ENCODE data around the gene PLEKHG3.

PLEKHG3 gene

DNA sequence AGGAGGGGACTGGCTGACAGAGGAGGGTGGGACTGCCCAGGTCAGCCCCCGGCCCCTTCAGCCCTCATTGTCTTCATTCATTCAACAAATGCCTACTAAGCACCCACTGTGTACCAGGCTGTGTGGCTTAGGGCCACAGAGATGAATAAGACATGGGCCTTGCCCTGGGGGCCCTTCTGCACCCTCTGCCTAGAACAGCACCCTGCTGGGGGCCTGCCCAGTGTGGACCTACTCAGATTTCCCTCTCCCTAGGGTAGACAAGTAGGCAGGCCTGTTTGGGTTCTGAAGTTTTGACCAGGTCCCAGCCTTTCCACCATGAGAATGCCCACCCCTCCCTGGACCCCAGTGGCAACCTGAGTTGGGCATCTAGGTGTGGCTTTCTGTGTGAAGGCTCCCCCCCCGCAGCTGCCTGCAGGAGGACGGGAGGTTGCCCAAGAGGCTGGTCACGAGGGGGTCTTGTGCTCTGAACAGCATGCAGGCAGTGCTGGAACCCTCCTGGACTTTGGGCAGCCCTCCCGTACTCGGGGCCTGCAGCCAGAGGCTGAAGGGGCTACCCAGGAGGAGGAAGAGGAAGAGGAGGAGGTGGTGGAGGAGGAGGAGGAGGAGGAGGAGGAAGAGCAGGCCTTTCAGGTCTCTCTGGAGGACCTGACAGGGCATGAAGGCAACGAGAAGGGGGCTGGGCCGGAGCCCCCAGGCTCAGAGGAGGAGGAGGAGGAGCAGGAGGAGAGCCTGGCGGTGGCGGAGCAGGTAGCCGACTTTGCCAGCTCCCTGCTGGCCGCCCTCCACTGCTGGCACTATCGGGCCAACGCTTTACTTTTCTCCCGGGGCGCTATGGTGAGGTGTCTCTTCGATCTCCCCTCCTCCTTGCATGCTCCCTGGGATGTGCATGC lies 33.4 kb downstream of the PLEKHG3 start:
- in situ Hi-C loops (cut with HindIII; ENCODE audit: low sequenced_read_pairs), result no loop called here
- H3K4me3 ChIP-seq (ENCODE audit: low read depth, low read length), result no peak overlapping the region
- DNase-seq (ENCODE audit: low read depth, low spot score), result no peak
- TF ChIP-seq, protein P1, sequence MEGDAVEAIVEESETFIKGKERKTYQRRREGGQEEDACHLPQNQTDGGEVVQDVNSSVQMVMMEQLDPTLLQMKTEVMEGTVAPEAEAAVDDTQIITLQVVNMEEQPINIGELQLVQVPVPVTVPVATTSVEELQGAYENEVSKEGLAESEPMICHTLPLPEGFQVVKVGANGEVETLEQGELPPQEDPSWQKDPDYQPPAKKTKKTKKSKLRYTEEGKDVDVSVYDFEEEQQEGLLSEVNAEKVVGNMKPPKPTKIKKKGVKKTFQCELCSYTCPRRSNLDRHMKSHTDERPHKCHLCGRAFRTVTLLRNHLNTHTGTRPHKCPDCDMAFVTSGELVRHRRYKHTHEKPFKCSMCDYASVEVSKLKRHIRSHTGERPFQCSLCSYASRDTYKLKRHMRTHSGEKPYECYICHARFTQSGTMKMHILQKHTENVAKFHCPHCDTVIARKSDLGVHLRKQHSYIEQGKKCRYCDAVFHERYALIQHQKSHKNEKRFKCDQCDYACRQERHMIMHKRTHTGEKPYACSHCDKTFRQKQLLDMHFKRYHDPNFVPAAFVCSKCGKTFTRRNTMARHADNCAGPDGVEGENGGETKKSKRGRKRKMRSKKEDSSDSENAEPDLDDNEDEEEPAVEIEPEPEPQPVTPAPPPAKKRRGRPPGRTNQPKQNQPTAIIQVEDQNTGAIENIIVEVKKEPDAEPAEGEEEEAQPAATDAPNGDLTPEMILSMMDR (IDR thresholded peaks at IDR 0.05; ENCODE audit: low read depth, low read length), result no peak

GRCh38 chr14:64738281-64738804 lies 34.1 kb downstream of the PLEKHG3 start:
- no peak overlapping the region for H3K4me3 ChIP-seq (ENCODE audit: low read depth, low read length)
- TF ChIP-seq, protein P1 (IDR thresholded peaks at IDR 0.05; ENCODE audit: low read depth, low read length), result no peak
- in situ Hi-C loops (cut with HindIII; ENCODE audit: low sequenced_read_pairs), result no loop called here
- DNase-seq (ENCODE audit: low read depth, low spot score), result no peak

DNA sequence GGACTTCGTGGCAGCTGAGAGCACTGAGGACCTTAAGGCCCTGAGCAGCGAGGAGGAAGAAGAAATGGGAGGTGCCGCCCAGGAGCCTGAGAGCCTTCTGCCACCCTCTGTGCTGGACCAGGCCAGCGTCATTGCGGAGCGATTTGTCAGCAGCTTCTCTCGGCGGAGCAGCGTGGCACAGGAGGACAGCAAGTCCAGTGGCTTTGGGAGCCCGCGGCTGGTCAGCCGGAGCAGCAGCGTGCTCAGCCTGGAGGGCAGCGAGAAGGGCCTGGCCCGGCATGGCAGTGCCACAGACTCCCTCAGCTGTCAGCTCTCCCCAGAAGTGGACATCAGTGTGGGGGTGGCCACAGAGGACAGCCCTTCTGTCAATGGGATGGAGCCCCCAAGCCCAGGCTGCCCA lies 37.0 kb downstream of the PLEKHG3 start:
- H3K4me3 ChIP-seq (ENCODE audit: low read depth, low read length), result no peak overlapping the region
- no peak for DNase-seq (ENCODE audit: low read depth, low spot score)
- TF ChIP-seq, protein P1 (IDR thresholded peaks at IDR 0.05; ENCODE audit: low read depth, low read length), result no peak
- in situ Hi-C loops (cut with HindIII; ENCODE audit: low sequenced_read_pairs), result no loop called here

DNA sequence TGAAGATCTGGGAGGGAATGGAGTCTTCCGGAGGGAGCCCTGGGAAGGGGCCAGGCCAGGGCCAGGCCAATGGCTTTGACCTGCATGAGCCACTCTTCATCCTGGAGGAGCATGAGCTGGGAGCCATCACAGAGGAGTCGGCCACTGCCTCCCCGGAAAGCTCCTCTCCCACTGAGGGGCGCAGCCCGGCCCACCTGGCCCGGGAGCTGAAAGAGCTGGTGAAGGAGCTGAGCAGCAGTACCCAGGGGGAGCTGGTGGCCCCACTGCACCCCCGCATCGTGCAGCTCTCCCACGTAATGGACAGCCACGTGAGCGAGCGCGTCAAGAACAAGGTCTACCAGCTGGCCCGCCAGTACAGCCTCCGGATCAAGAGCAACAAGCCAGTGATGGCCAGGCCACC lies 37.7 kb downstream of the PLEKHG3 start:
- no peak for DNase-seq (ENCODE audit: low read depth, low spot score)
- no peak overlapping the region for H3K4me3 ChIP-seq (ENCODE audit: low read depth, low read length)
- TF ChIP-seq, protein P1 (IDR thresholded peaks at IDR 0.05; ENCODE audit: low read depth, low read length), result no peak
- in situ Hi-C loops (cut with HindIII; ENCODE audit: low sequenced_read_pairs), result no loop called here

DNA sequence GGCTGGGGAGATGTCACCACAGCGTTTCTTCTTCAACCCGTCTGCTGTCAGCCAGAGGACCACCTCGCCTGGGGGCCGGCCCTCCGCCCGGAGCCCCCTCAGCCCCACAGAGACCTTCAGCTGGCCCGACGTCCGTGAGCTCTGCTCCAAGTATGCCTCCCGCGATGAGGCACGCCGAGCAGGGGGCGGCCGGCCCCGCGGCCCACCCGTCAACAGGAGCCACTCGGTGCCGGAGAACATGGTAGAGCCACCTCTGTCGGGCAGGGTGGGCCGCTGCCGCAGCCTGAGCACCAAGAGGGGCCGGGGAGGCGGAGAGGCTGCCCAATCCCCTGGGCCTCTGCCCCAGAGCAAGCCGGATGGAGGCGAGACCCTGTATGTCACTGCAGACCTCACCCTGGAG lies 38.8 kb downstream of the PLEKHG3 start:
- in situ Hi-C loops (cut with HindIII; ENCODE audit: low sequenced_read_pairs), result no loop called here
- TF ChIP-seq, protein P1 (IDR thresholded peaks at IDR 0.05; ENCODE audit: low read depth, low read length), result no peak
- H3K4me3 ChIP-seq (ENCODE audit: low read depth, low read length), result no peak overlapping the region
- no peak for DNase-seq (ENCODE audit: low read depth, low spot score)

GRCh38 chr14:64745511-64746091 lies 41.4 kb downstream of the PLEKHG3 start:
- in situ Hi-C loops (cut with HindIII; ENCODE audit: low sequenced_read_pairs), result no loop called here
- TF ChIP-seq, protein P1 (IDR thresholded peaks at IDR 0.05; ENCODE audit: low read depth, low read length), result peak; percentile 28

More at GRCh38 chr14:64745511-64746091, 41.4 kb downstream of the PLEKHG3 start:
- no peak overlapping the region for H3K4me3 ChIP-seq (ENCODE audit: low read depth, low read length)
- peak; percentile 32 for DNase-seq (ENCODE audit: low read depth, low spot score)
